ENCODE measurements around the gene C1QTNF7. TPM values are rescaled to one million over a fixed set of nuclear protein-coding genes. Genes with fewer than 3 reads are reported as not detected.

C1QTNF7 gene
- total RNA-seq, 4 donors from 2014 or later, result 1.2 to 9.5 (median 3.2) TPM

- H3K4me1 ChIP-seq, result no peaks in the 10 kb centered on the region
- H3K4me3 ChIP-seq (replicated peaks in 1 of 3), result no peak overlapping the region
Observed at GRCh38 chr4:15417233-15417660, 10.6 kb upstream of the C1QTNF7 start.

GRCh38 chr4:15418956-15419355 lies 8.9 kb upstream of the C1QTNF7 start:
- H3K9me3 ChIP-seq, result no peaks in the 10 kb centered on the region
- WGBS, 2 donors, result 56 to 69% methylated on average over 2 of the region's 2 CpGs
- H3K4me1 ChIP-seq, result no peaks in the 10 kb centered on the region
- H3K27ac ChIP-seq, result no peak overlapping the region
- intact Hi-C loops (cut with DNase I), result no loop called here
- DNase-seq, result no peak
- no peaks in the 10 kb centered on the region for H3K27me3 ChIP-seq
- H3K36me3 ChIP-seq, result no peaks in the 10 kb centered on the region
- TF ChIP-seq POLR2A (IDR thresholded peaks at IDR 0.05) (no peak), CTCF (IDR thresholded peaks at IDR 0.05) (no peak)
- H3K4me3 ChIP-seq (replicated peaks in 1 of 3), result no peak overlapping the region

More at GRCh38 chr4:15417233-15417660, 10.6 kb upstream of the C1QTNF7 start:
- no peak for TF ChIP-seq POLR2A (IDR thresholded peaks at IDR 0.05)
- no peak for TF ChIP-seq CTCF (IDR thresholded peaks at IDR 0.05)
- no peaks in the 10 kb centered on the region for H3K36me3 ChIP-seq
- intact Hi-C loops (cut with DNase I), result no loop called here
- no peak overlapping the region for H3K27ac ChIP-seq
- DNase-seq, result no peak
- no peaks in the 10 kb centered on the region for H3K9me3 ChIP-seq
- H3K27me3 ChIP-seq, result no peaks in the 10 kb centered on the region

GRCh38 chr4:15420642-15421041 lies 7.2 kb upstream of the C1QTNF7 start:
- Histone ChIP-seq H3K9me3 (no peaks in the 10 kb centered on the region), H3K27me3 (no peaks in the 10 kb centered on the region), H3K4me1 (no peaks in the 10 kb centered on the region), H3K4me3 (replicated peaks in 1 of 3) (no peak overlapping the region), H3K27ac (no peak overlapping the region), H3K36me3 (no peaks in the 10 kb centered on the region)
- TF ChIP-seq POLR2A (IDR thresholded peaks at IDR 0.05), result no peak
- no peak for TF ChIP-seq CTCF (IDR thresholded peaks at IDR 0.05)
- intact Hi-C loops (cut with DNase I), result no loop called here
- no peak for DNase-seq
- 74 to 76% methylated on average over 2 of the region's 2 CpGs for WGBS, 2 donors

GRCh38 chr4:15423285-15423711 lies 4.5 kb upstream of the C1QTNF7 start:
- no peaks in the 10 kb centered on the region for H3K9me3 ChIP-seq
- H3K4me3 ChIP-seq (replicated peaks in 1 of 3), result no peak overlapping the region
- H3K36me3 ChIP-seq, result no peaks in the 10 kb centered on the region
- DNase-seq, result no peak
- intact Hi-C loops (cut with DNase I), result no loop called here
- no peak for TF ChIP-seq POLR2A (IDR thresholded peaks at IDR 0.05)
- TF ChIP-seq CTCF (IDR thresholded peaks at IDR 0.05), result no peak
- H3K27ac ChIP-seq, result no peak overlapping the region
- H3K4me1 ChIP-seq, result no peaks in the 10 kb centered on the region
- H3K27me3 ChIP-seq, result no peaks in the 10 kb centered on the region
- WGBS, 2 donors, result 73 to 75% methylated on average over 5 of the region's 5 CpGs

- Histone ChIP-seq H3K27ac (no peak overlapping the region), H3K4me3 (replicated peaks in 1 of 3) (no peak overlapping the region), H3K9me3 (no peaks in the 10 kb centered on the region), H3K4me1 (no peaks in the 10 kb centered on the region), H3K27me3 (no peaks in the 10 kb centered on the region), H3K36me3 (no peaks in the 10 kb centered on the region)
- DNase-seq, result no peak
- TF ChIP-seq CTCF (IDR thresholded peaks at IDR 0.05) (no peak), POLR2A (IDR thresholded peaks at IDR 0.05) (no peak)
- 90 to 94% methylated on average over 2 of the region's 2 CpGs for WGBS, 2 donors
- intact Hi-C loops (cut with DNase I), result no loop called here
Observed at GRCh38 chr4:15425520-15425919, 2.3 kb upstream of the C1QTNF7 start.
